Tibial nerve (tissue), 4 donors: ENCODE measurements around the gene CCDC14.

ENCODE experiments used
- EP300 ChIP-seq, 2 donors: sonication (generic); formaldehyde crosslinking; IDR thresholded peaks; one replicate each; pipeline ENCODE4 v1.6.1; 2017; ENCODE audit warnings: antibody characterized with exemption in 2 of 2, mild to moderate bottlenecking in 1 of 2
- POLR2A ChIP-seq, 2 donors: fragments of 450-650 bp; IDR thresholded peaks; one replicate each; pipeline ENCODE4 v1.6.1; 2017; ENCODE audit warnings: antibody characterized with exemption in 2 of 2, mild to moderate bottlenecking in 2 of 2, moderate library complexity in 2 of 2
- TF ChIP-seq, protein P1 (sequence below), 5 experiments: fragments of 200-600 bp in 3 of 5; fragments of 450-650 bp in 2 of 5; sonication (generic) in 3 of 5; IDR thresholded peaks; one replicate each; pipeline ENCODE4 v1.5.1; 2016 to 2019; ENCODE audit warnings: antibody characterized with exemption in 5 of 5, mild to moderate bottlenecking in 3 of 5, moderate library complexity in 2 of 5

DNA sequence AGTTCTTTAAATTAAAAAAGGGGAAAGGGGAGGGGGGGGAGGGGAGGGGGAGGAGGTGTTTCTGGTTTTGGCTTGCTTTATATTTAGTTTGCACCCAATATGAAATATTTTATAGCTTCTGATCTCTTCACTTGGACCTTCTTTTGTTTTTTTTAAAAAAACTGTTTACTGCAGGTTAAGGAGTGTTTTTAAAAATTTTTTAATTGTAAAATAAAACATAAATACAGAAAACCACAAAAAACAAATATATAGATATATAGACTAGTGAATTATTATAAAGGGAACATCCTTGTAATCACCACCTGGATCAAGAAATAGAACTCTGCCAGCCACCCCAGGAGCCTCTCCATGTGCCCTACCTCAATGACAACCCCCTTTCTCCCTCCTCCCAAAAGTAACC, 76.0 kb downstream of the CCDC14 start:
- TF ChIP-seq, protein P1, sequence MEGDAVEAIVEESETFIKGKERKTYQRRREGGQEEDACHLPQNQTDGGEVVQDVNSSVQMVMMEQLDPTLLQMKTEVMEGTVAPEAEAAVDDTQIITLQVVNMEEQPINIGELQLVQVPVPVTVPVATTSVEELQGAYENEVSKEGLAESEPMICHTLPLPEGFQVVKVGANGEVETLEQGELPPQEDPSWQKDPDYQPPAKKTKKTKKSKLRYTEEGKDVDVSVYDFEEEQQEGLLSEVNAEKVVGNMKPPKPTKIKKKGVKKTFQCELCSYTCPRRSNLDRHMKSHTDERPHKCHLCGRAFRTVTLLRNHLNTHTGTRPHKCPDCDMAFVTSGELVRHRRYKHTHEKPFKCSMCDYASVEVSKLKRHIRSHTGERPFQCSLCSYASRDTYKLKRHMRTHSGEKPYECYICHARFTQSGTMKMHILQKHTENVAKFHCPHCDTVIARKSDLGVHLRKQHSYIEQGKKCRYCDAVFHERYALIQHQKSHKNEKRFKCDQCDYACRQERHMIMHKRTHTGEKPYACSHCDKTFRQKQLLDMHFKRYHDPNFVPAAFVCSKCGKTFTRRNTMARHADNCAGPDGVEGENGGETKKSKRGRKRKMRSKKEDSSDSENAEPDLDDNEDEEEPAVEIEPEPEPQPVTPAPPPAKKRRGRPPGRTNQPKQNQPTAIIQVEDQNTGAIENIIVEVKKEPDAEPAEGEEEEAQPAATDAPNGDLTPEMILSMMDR (IDR thresholded peaks at IDR 0.05), result no peak
- no peak for TF ChIP-seq POLR2A (IDR thresholded peaks at IDR 0.05)
- no peak for TF ChIP-seq EP300 (IDR thresholded peaks at IDR 0.05)
